Neural cell (in vitro differentiated cells): ENCODE results near the gene MBD4. TPM values are rescaled to one million over a fixed set of nuclear protein-coding genes. Genes with fewer than 3 reads are reported as not detected.

Experiments
- H2AFZ ChIP-seq: fragments of 200-600, 300-800 bp; sonication (generic), shearing (Covaris generic); 2 replicates; pipeline ENCODE4 v1.6.0; 2014; ENCODE audit warnings: low read depth, mild to moderate bottlenecking, antibody characterized with exemption, low read length, moderate library complexity
- H3F3A ChIP-seq: fragments of 200-600 bp; shearing (Covaris generic); 2 replicates; pipeline ENCODE4 v1.6.1; 2016; ENCODE audit warnings: mild to moderate bottlenecking, moderate library complexity, mixed read lengths, antibody characterized with exemption, low read length; ENCODE audit not compliant: insufficient read depth, poor library complexity, severe bottlenecking
- H3K27ac ChIP-seq: fragments of 200-600, 300-800 bp; sonication (generic), shearing (Covaris generic); 2 replicates; pipeline ENCODE4 v1.5.1; 2014; ENCODE audit warnings: mild to moderate bottlenecking, low read length, moderate library complexity
- H3K27me3 ChIP-seq: fragments of 300-800, 200-600 bp; sonication (generic), shearing (Covaris generic); 2 replicates; pipeline ENCODE4 v1.6.0; 2014; ENCODE audit warnings: mild to moderate bottlenecking, low read depth, low read length, moderate library complexity; ENCODE audit not compliant: insufficient read depth
- H3K36me3 ChIP-seq: fragments of 300-800, 200-600 bp; sonication (generic), shearing (Covaris generic); 2 replicates; pipeline ENCODE4 v1.5.1; 2014; ENCODE audit warnings: mild to moderate bottlenecking, antibody characterized with exemption, low read length, moderate library complexity; ENCODE audit not compliant: insufficient read depth
- H3K4me2 ChIP-seq: fragments of 300-800, 200-600 bp; sonication (generic), shearing (Covaris generic); 2 replicates; pipeline ENCODE4 v1.6.0; 2014; ENCODE audit warnings: mild to moderate bottlenecking, low read length
- H3K4me3 ChIP-seq: fragments of 300-800, 200-600 bp; sonication (generic), shearing (Covaris generic); 2 replicates; pipeline ENCODE4 v1.5.1; 2014; ENCODE audit warnings: mild to moderate bottlenecking, low read length, moderate library complexity
- H3K79me2 ChIP-seq: fragments of 200-600 bp; shearing (Covaris generic); replicated peaks from 2 replicates; pipeline ENCODE4 v1.6.0; 2014; ENCODE audit warnings: mild to moderate bottlenecking, low read length, moderate library complexity; ENCODE audit not compliant: insufficient read depth
- H3K9ac ChIP-seq: fragments of 300-800, 200-600 bp; sonication (generic), shearing (Covaris generic); 2 replicates; pipeline ENCODE4 v1.6.1; 2016; ENCODE audit warnings: mild to moderate bottlenecking, low read length, mixed read lengths
- H3K9me2 ChIP-seq: fragments of 200-600 bp; shearing (Covaris generic); 2 replicates; pipeline ENCODE4 v1.6.1; 2016; ENCODE audit warnings: mild to moderate bottlenecking, low read length, mixed read lengths; ENCODE audit not compliant: insufficient read depth
- H3K9me3 ChIP-seq: fragments of 200-600, 300-800 bp; sonication (generic), shearing (Covaris generic); 2 replicates; pipeline ENCODE4 v1.6.1; 2016; ENCODE audit warnings: mild to moderate bottlenecking, mixed run types, low read length, moderate library complexity, mixed read lengths
- H4K20me1 ChIP-seq: fragments of 200-600 bp; shearing (Covaris generic); 2 replicates; pipeline ENCODE4 v1.6.1; 2016; ENCODE audit warnings: mild to moderate bottlenecking, mixed run types; ENCODE audit not compliant: insufficient read depth
- EP300 ChIP-seq: fragments of 450-650 bp; conservative IDR thresholded peaks from 2 replicates; pipeline ENCODE4 v1.6.1; 2014; ENCODE audit warnings: antibody characterized with exemption, mild to moderate bottlenecking, moderate library complexity; ENCODE audit not compliant: poor library complexity, severe bottlenecking
- EZH2 ChIP-seq: fragments of 200-600, 300-800 bp; shearing (Covaris generic), sonication (generic); IDR thresholded peaks from 2 replicates; pipeline ENCODE4 v1.6.1; 2014; ENCODE audit warnings: antibody characterized with exemption, low read length, borderline replicate concordance, mild to moderate bottlenecking; ENCODE audit not compliant: insufficient read depth, poor library complexity, severe bottlenecking
- MXI1 ChIP-seq: fragments of 450-650 bp; conservative IDR thresholded peaks from 2 replicates; pipeline ENCODE4 v1.6.1; 2014; ENCODE audit warnings: antibody characterized with exemption, mild to moderate bottlenecking; ENCODE audit not compliant: poor library complexity, severe bottlenecking
- POLR2AphosphoS5 ChIP-seq: IDR thresholded peaks from 2 replicates; pipeline ENCODE4 v1.6.1; 2012
- RAD21 ChIP-seq: fragments of 450-650 bp; conservative IDR thresholded peaks from 2 replicates; pipeline ENCODE4 v1.6.1; 2014; ENCODE audit warnings: antibody characterized with exemption, mild to moderate bottlenecking, moderate library complexity
- REST ChIP-seq: IDR thresholded peaks from 2 replicates; pipeline ENCODE4 v1.6.1; 2012; ENCODE audit warnings: borderline replicate concordance
- SMC3 ChIP-seq: fragments of 450-650 bp; conservative IDR thresholded peaks from 2 replicates; pipeline ENCODE4 v1.6.1; 2014; ENCODE audit warnings: antibody characterized with exemption, mild to moderate bottlenecking, moderate library complexity; ENCODE audit not compliant: poor library complexity
- TAF1 ChIP-seq: IDR thresholded peaks from 2 replicates; pipeline ENCODE4 v1.6.1; 2012; ENCODE audit warnings: low read depth
- polyA plus RNA-seq: library from polyadenylated mRNA; depleted of rRNA; stranded (reverse); fragments of >200 nt; gene quantifications from 2 replicates; pipeline ENCODE4 v1.2.3, GENCODE V29; 2014
- TF ChIP-seq, protein P1 (sequence below): fragments of 450-650 bp; IDR thresholded peaks from 2 replicates; pipeline ENCODE4 v1.5.1; 2014; ENCODE audit warnings: antibody characterized with exemption, mild to moderate bottlenecking, moderate library complexity; ENCODE audit not compliant: poor library complexity, severe bottlenecking

The MBD4 gene
- polyA plus RNA-seq, 1 donor from 2014 or later, result 50.0 TPM

DNA sequence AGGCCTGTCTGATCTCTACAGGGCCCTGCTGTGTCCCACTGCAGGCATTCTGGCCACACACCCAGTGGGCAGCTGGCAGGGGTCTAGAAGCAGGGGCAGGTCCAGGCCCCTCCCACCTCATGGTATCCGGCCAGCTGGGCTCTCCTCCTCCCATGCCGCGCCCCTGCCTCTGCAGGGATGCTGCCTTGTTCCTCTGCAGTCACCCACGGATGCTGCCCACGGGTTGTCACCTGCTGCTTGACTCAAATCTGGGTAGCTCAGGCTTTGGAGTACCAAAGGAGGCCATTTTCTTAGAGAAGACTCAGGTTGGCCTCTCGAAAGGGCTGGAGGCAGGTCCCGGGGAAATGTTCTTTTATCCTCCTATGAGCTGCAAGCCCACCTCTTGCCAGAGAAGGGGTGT, 36.3 kb downstream of the MBD4 start:
- H3K9ac ChIP-seq, result no peak overlapping the region
- no peaks in the 10 kb centered on the region for H4K20me1 ChIP-seq
- no peaks in the 10 kb centered on the region for H3K36me3 ChIP-seq
- no peaks in the 10 kb centered on the region for H3K9me2 ChIP-seq
- no peak overlapping the region for H3K4me2 ChIP-seq
- peaks cover 9% of the 10 kb centered on the region for H3K79me2 ChIP-seq
- no peak overlapping the region for H3K4me3 ChIP-seq
- no peaks in the 10 kb centered on the region for H3K9me3 ChIP-seq
- H3F3A ChIP-seq, result no peaks in the 10 kb centered on the region
- no peak overlapping the region for H2AFZ ChIP-seq
- H3K27me3 ChIP-seq, result no peaks in the 10 kb centered on the region
- H3K27ac ChIP-seq, result no peak overlapping the region
- no peak for TF ChIP-seq RAD21
- TF ChIP-seq MXI1, result no peak
- TF ChIP-seq, protein P1, sequence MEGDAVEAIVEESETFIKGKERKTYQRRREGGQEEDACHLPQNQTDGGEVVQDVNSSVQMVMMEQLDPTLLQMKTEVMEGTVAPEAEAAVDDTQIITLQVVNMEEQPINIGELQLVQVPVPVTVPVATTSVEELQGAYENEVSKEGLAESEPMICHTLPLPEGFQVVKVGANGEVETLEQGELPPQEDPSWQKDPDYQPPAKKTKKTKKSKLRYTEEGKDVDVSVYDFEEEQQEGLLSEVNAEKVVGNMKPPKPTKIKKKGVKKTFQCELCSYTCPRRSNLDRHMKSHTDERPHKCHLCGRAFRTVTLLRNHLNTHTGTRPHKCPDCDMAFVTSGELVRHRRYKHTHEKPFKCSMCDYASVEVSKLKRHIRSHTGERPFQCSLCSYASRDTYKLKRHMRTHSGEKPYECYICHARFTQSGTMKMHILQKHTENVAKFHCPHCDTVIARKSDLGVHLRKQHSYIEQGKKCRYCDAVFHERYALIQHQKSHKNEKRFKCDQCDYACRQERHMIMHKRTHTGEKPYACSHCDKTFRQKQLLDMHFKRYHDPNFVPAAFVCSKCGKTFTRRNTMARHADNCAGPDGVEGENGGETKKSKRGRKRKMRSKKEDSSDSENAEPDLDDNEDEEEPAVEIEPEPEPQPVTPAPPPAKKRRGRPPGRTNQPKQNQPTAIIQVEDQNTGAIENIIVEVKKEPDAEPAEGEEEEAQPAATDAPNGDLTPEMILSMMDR, result no peak
- TF ChIP-seq POLR2AphosphoS5, result no peak
- TF ChIP-seq SMC3, result no peak
- no peak for TF ChIP-seq REST
- TF ChIP-seq EP300, result no peak
- TF ChIP-seq TAF1, result no peak
- no peak for TF ChIP-seq EZH2

DNA sequence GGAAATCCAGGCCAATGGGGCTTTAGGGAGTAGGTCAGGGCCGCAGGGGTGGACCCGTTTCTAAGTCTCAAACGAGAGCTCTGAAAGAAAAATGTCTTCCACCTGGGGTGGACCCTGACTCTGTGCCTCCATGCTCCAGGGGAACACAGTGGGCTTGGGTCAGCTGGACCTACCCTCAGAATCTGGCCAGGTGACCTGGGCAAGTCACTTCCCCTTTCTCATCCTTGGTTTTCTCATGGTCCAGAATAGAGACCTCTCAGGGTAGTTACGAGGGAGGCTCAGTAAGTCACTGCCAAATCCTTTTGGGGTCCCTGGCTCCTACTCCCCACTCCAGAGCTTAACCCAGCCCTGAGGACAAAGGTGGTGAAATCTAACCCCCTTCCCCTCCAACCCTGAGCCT, 37.1 kb downstream of the MBD4 start:
- Histone ChIP-seq H3K27me3 (no peaks in the 10 kb centered on the region), H3K9ac (no peak overlapping the region), H4K20me1 (no peaks in the 10 kb centered on the region), H2AFZ (no peak overlapping the region), H3K9me3 (no peaks in the 10 kb centered on the region), H3K79me2 (peaks cover 17% of the 10 kb centered on the region), H3F3A (no peaks in the 10 kb centered on the region), H3K4me2 (no peak overlapping the region), H3K9me2 (no peaks in the 10 kb centered on the region), H3K4me3 (no peak overlapping the region), H3K36me3 (no peaks in the 10 kb centered on the region), H3K27ac (no peak overlapping the region)
- TF ChIP-seq TAF1 (no peak), SMC3 (no peak), MXI1 (no peak), POLR2AphosphoS5 (no peak), EP300 (no peak), RAD21 (no peak), EZH2 (no peak), REST (no peak)
- TF ChIP-seq, protein P1, result no peak
